Thoracic aorta (tissue), 2 donors: Measurements from ENCODE around the gene B4GALNT2. TPM values are rescaled to one million over a fixed set of nuclear protein-coding genes. Genes with fewer than 3 reads are reported as not detected.
"Not testable (repeated sequence)": the region's sequence is repeated elsewhere in the genome, so short reads cannot be mapped to it uniquely, and the experiment has no call there.

ENCODE experiments used
- ATAC-seq: fragments of 150-250 bp; one replicate; pipeline ENCODE4 v1.8.0; 2017; ENCODE audit warnings: low read depth; ENCODE audit not compliant: insufficient number of reproducible peaks, low FRiP score
- DNase-seq: peaks from one replicate; pipeline ENCODE4 v3.0.0-alpha.2; 2020; ENCODE audit warnings: low spot score
- H3K27ac ChIP-seq, 2 donors: fragments of 200-600 bp; sonication (generic); 1 replicate in 1 of 2; 2 replicates in 1 of 2; pipeline ENCODE4 v1.5.1; 2016; ENCODE audit warnings: mild to moderate bottlenecking in 2 of 2, moderate library complexity in 2 of 2
- H3K27me3 ChIP-seq: fragments of 200-600 bp; sonication (generic); replicated peaks from 2 replicates; pipeline ENCODE4 v1.6.0; 2016; ENCODE audit warnings: mild to moderate bottlenecking; ENCODE audit not compliant: insufficient read depth
- H3K36me3 ChIP-seq: fragments of 200-600 bp; sonication (generic); one replicate; pipeline ENCODE4 v1.5.1; 2016
- H3K4me1 ChIP-seq, 2 donors: fragments of 200-600 bp; sonication (generic); 1 replicate in 1 of 2; 2 replicates in 1 of 2; pipeline versions ENCODE4 v1.5.1 to v1.6.0; 2016; ENCODE audit warnings: low read depth in 2 of 2, mild to moderate bottlenecking in 1 of 2; ENCODE audit not compliant: control insufficient read depth in 1 of 2
- H3K4me3 ChIP-seq: fragments of 200-600 bp; sonication (generic); 2 replicates; pipeline ENCODE4 v1.5.1; 2016; ENCODE audit warnings: mild to moderate bottlenecking
- H3K9me3 ChIP-seq: fragments of 200-600 bp; sonication (generic); 2 replicates; pipeline ENCODE4 v1.5.1; 2016
- total RNA-seq, 2 donors: library from RNA; depleted of rRNA; stranded (reverse); fragments of >200 nt; gene quantifications; one replicate each; pipeline versions ENCODE4 v1.1.0 to v1.2.3, GENCODE V29; 2016
- TF ChIP-seq, protein P1 (sequence below): fragments of 200-600 bp; sonication (generic); IDR thresholded peaks from one replicate; pipeline ENCODE4 v1.5.1; 2019; ENCODE audit warnings: antibody characterized with exemption

The B4GALNT2 gene
- total RNA-seq, 2 donors from 2014 or later = not detected

DNA sequence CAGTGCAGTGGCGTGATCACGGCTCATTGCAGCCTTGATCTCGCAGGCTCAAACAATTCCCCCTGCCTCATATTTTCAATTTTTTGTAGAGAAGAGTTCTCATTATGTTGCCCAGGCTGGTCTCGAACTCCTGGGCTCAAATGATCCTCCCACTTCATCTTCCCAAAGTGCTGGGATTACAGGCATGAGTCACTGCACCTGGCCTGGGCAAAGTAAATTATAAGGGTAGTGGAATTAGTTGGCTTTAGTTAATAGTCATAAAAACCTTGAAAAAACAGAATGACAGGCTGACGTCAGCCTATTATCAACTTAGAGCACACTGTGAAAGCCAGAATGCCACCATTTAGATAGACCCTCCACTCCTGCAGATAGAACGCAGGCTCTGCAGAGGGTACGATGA lies 43.5 kb upstream of the B4GALNT2 start:
- no peak overlapping the region for H3K4me3 ChIP-seq
- TF ChIP-seq, protein P1, sequence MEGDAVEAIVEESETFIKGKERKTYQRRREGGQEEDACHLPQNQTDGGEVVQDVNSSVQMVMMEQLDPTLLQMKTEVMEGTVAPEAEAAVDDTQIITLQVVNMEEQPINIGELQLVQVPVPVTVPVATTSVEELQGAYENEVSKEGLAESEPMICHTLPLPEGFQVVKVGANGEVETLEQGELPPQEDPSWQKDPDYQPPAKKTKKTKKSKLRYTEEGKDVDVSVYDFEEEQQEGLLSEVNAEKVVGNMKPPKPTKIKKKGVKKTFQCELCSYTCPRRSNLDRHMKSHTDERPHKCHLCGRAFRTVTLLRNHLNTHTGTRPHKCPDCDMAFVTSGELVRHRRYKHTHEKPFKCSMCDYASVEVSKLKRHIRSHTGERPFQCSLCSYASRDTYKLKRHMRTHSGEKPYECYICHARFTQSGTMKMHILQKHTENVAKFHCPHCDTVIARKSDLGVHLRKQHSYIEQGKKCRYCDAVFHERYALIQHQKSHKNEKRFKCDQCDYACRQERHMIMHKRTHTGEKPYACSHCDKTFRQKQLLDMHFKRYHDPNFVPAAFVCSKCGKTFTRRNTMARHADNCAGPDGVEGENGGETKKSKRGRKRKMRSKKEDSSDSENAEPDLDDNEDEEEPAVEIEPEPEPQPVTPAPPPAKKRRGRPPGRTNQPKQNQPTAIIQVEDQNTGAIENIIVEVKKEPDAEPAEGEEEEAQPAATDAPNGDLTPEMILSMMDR = no peak
- H3K27me3 ChIP-seq = no peaks in the 10 kb centered on the region
- ATAC-seq (no peak), DNase-seq (no peak)
- no peaks in the 10 kb centered on the region for H3K36me3 ChIP-seq
- no peak overlapping the region for H3K27ac ChIP-seq
- no peaks in the 10 kb centered on the region for H3K4me1 ChIP-seq
- no peaks in the 10 kb centered on the region for H3K9me3 ChIP-seq

DNA sequence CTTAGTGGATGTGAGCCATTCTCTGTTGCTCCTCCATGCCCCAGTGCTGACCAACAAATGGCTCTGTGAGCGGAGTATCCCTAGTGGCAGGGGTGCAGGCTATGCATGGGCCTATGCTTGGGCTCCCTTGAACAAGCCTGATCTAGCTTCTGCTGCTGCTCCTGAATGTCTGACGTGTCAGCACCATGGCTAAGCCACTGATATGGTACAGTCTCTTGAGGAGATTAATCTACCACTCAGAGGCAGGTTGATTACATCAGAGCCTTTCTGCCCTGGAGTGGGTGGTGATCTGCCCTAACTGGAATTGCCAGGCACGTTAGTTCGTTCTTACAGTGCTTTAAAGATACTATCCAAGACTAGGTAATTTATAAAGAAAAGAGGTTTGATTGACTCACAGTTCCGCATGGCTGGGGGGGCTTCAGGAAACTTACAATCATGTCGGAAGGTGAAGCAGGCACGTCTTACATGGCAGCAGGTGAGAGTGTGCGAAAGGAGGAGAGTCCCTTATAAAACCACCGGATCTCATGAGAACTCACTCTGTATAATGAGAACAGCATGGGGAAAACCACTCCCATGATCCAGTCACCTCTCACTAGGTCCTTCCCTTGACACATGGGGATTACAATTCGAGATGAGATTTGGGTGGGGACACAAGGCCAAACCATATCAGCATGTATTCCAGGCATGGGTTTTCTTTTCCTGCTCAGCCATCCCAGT lies 41.5 kb upstream of the B4GALNT2 start:
- Histone ChIP-seq H3K36me3 (no peaks in the 10 kb centered on the region), H3K4me1 (no peaks in the 10 kb centered on the region), H3K9me3 (no peaks in the 10 kb centered on the region), H3K4me3 (no peak overlapping the region), H3K27me3 (no peaks in the 10 kb centered on the region), H3K27ac (no peak overlapping the region)
- ATAC-seq = no peak
- DNase-seq = no peak
- TF ChIP-seq, protein P1 = no peak

DNA sequence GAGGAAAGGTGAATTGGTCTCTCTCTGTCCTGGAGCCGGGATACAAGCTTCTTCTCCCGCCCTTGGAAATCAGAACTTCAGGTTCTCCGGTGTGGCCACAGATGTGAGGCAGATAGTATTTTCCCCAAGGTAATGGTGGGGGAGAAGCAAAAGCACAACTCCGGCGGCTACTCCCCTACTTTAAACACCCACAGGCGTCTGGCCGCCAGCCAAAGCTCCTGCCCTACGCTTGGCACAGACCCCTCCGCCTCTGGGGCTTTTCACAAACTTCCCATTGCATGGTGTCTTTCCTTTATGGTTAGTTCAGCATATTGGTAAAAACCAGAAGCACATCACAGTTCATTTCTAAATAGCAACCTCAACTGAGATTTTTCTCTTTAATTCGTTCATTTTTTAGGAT lies 39.4 kb upstream of the B4GALNT2 start:
- Histone ChIP-seq H3K27me3 (no peaks in the 10 kb centered on the region), H3K36me3 (no peaks in the 10 kb centered on the region), H3K4me3 (no peak overlapping the region), H3K9me3 (no peaks in the 10 kb centered on the region), H3K27ac (no peak overlapping the region), H3K4me1 (no peaks in the 10 kb centered on the region)
- TF ChIP-seq, protein P1 = no peak
- ATAC-seq (no peak), DNase-seq (no peak)

GRCh38 chr17:49100601-49101000 lies 32.0 kb upstream of the B4GALNT2 start:
- Histone ChIP-seq H3K9me3 (no peaks in the 10 kb centered on the region), H3K36me3 (no peaks in the 10 kb centered on the region), H3K27me3 (no peaks in the 10 kb centered on the region), H3K27ac (no peak overlapping the region), H3K4me3 (no peak overlapping the region), H3K4me1 (no peaks in the 10 kb centered on the region)
- ATAC-seq = no peak
- TF ChIP-seq, protein P1 = no peak
- DNase-seq = no peak

GRCh38 chr17:49101054-49101534 lies 31.5 kb upstream of the B4GALNT2 start:
- Histone ChIP-seq H3K27me3 (no peaks in the 10 kb centered on the region), H3K4me1 (no peaks in the 10 kb centered on the region), H3K4me3 (no peak overlapping the region), H3K36me3 (no peaks in the 10 kb centered on the region), H3K9me3 (no peaks in the 10 kb centered on the region), H3K27ac (no peak overlapping the region)
- TF ChIP-seq, protein P1 = no peak
- DNase-seq (no peak), ATAC-seq (no peak)

GRCh38 chr17:49103360-49103759 lies 29.2 kb upstream of the B4GALNT2 start:
- not testable (repeated sequence) for H3K9me3 ChIP-seq, H3K36me3 ChIP-seq, H3K4me3 ChIP-seq, H3K27me3 ChIP-seq, ATAC-seq, DNase-seq, H3K4me1 ChIP-seq, H3K27ac ChIP-seq
